Esophagus muscularis mucosa (tissue), 4 donors: ENCODE data around the gene C1QTNF4.

Experiments
- EP300 ChIP-seq: sonication (generic); formaldehyde crosslinking; IDR thresholded peaks from one replicate; pipeline ENCODE4 v1.6.1; 2017; ENCODE audit warnings: antibody characterized with exemption
- POLR2A ChIP-seq: fragments of 450-650 bp; IDR thresholded peaks from one replicate; pipeline ENCODE4 v1.6.1; 2017; ENCODE audit warnings: antibody characterized with exemption, moderate library complexity, mild to moderate bottlenecking, low read depth
- POLR2AphosphoS5 ChIP-seq, 2 donors: sonication (generic); formaldehyde crosslinking; IDR thresholded peaks; one replicate each; pipeline ENCODE4 v1.6.1; 2017; ENCODE audit warnings: antibody characterized with exemption in 2 of 2
- TF ChIP-seq, protein P1 (sequence below), 3 experiments: fragments of 200-600 bp in 2 of 3; fragments of 450-650 bp in 1 of 3; sonication (generic) in 2 of 3; IDR thresholded peaks; one replicate each; pipeline ENCODE4 v1.5.1; 2017 to 2019; ENCODE audit warnings: antibody characterized with exemption in 3 of 3, mild to moderate bottlenecking in 2 of 3, moderate library complexity in 1 of 3

DNA sequence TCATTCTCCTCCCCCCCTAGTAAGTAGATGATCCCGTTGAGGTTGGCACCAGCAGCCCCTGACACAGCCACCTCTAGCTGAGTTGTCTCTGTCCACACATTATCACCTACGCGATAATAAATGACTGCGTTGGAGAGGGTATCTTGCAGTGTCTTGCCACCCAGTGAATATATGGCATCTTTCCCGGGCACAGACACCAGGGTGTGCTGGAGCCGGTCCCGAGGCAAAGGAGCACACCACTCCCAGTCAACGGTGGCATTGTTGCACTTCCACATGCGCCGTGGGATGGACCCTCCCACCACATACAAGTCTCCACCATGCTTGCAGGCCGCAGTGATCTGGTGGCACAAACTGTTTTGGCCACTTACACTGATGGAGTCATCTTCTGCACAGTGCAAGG lies 20.9 kb downstream of the C1QTNF4 start:
- TF ChIP-seq POLR2A: no peak
- TF ChIP-seq, protein P1, sequence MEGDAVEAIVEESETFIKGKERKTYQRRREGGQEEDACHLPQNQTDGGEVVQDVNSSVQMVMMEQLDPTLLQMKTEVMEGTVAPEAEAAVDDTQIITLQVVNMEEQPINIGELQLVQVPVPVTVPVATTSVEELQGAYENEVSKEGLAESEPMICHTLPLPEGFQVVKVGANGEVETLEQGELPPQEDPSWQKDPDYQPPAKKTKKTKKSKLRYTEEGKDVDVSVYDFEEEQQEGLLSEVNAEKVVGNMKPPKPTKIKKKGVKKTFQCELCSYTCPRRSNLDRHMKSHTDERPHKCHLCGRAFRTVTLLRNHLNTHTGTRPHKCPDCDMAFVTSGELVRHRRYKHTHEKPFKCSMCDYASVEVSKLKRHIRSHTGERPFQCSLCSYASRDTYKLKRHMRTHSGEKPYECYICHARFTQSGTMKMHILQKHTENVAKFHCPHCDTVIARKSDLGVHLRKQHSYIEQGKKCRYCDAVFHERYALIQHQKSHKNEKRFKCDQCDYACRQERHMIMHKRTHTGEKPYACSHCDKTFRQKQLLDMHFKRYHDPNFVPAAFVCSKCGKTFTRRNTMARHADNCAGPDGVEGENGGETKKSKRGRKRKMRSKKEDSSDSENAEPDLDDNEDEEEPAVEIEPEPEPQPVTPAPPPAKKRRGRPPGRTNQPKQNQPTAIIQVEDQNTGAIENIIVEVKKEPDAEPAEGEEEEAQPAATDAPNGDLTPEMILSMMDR (IDR thresholded peaks at IDR 0.05): no peak
- no peak for TF ChIP-seq POLR2AphosphoS5 (IDR thresholded peaks at IDR 0.05)
- no peak for TF ChIP-seq EP300
